ENCODE data around the gene CADM2.

DNA sequence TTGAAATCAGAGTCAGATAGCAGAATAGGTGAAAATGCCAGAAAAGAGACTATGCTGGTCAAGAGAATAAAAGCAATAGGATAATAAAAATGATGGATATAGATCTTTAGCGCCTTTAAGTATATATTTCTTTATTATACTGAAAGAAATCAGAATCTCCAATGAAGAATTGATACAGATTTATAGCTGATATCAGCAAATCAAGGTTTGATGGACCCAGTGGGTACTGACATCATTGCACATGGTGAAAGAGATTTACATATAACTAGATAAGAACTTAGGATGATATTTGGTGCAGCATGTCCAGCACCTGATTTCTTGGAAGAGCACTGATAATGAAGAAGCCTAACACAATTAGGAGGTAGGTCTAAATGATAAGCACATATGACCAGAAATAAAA, 18.2 kb downstream of the CADM2 start:
- TF ChIP-seq, protein P1, sequence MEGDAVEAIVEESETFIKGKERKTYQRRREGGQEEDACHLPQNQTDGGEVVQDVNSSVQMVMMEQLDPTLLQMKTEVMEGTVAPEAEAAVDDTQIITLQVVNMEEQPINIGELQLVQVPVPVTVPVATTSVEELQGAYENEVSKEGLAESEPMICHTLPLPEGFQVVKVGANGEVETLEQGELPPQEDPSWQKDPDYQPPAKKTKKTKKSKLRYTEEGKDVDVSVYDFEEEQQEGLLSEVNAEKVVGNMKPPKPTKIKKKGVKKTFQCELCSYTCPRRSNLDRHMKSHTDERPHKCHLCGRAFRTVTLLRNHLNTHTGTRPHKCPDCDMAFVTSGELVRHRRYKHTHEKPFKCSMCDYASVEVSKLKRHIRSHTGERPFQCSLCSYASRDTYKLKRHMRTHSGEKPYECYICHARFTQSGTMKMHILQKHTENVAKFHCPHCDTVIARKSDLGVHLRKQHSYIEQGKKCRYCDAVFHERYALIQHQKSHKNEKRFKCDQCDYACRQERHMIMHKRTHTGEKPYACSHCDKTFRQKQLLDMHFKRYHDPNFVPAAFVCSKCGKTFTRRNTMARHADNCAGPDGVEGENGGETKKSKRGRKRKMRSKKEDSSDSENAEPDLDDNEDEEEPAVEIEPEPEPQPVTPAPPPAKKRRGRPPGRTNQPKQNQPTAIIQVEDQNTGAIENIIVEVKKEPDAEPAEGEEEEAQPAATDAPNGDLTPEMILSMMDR (IDR thresholded peaks at IDR 0.05), result no peak
- no peak for TF ChIP-seq POLR2A (IDR thresholded peaks at IDR 0.05)
